Testis (tissue), 2 donors: Measurements from ENCODE around the gene FAM20C.

Experiments used
- CTCF ChIP-seq, 3 experiments: fragments of 450-650 bp in 2 of 3; fragments of 200-600 bp in 1 of 3; sonication (generic) in 1 of 3; IDR thresholded peaks; one replicate each; pipeline ENCODE4 v1.5.1; 2016 to 2019; ENCODE audit warnings: antibody characterized with exemption in 3 of 3, mild to moderate bottlenecking in 2 of 3, moderate library complexity in 1 of 3
- POLR2A ChIP-seq: fragments of 450-650 bp; IDR thresholded peaks from one replicate; pipeline ENCODE4 v1.6.1; 2017; ENCODE audit warnings: antibody characterized with exemption, mild to moderate bottlenecking, moderate library complexity

- TF ChIP-seq POLR2A = no peak
- no peak for TF ChIP-seq CTCF (IDR thresholded peaks at IDR 0.05)
These were observed 5.8 kb upstream of the FAM20C start for GRCh38 chr7:186516-187113.
